ENCODE data around the gene SRSF12.
A peak's percentile ranks its signal among the peaks of the same experiment; 100 is the strongest.
"Not testable (repeated sequence)": the region's sequence is repeated elsewhere in the genome, so short reads cannot be mapped to it uniquely, and the experiment has no call there.

Gene SRSF12

DNA sequence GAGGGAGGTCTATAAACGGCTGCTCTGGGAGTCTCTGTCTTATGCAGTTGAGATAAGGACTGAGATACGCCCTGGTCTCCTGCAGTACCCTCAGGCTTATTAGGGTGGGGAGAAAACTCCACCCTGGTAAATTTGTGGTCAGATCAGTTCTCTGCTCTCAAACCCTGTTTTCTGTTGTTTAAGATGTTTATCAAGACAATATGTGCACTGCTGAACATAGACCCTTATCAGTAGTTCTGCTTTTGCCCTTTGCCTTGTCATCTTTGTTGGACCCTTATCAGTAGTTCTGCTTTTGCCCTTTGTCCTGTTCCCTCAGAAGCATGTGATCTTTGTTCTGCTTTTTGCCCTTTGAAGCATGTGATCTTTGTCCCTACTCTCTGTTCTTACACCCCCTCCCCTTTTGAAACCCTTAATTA lies 10.4 kb upstream of the SRSF12 start:
- not testable (repeated sequence) for DNase-seq (ENCODE audit: low spot score)

DNA sequence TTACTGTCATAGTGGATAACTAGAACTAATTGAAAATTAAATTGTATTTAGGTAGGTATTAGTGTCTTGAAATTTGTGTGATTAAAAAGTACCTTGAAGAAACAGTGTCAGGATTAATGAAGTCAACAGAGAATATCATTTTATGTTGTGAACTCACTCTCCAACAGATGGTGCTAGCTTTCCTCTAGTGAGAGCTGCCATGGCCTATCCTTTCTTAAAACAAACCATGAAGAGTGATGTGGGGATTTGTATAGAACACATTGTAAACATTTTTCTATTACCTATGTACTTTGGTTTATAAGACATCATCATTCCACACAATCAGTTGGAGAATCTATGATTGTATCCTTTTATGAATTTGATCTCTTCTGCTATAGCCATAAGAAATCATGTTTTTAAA lies 4.8 kb upstream of the SRSF12 start:
- peak; percentile 45 for DNase-seq (ENCODE audit: low spot score)

DNA sequence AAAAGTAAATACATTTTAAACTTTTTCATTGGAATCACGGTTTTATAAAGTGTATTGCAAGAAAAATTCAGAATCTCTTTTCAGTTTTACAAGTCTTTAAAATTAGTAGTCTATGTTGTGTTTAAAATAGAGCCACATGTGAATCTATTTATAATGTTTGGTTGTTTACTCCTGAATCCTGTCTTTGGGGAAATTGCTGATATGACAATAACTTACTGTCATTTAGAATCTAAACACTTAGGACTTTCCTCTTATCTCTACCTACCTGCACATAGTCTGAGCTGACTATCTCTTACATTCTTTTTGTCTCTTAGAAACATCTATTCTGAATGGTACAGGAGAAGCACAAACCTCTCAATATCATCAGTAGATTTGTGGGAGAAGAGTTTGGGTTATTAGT lies 4.1 kb upstream of the SRSF12 start:
- no peak for DNase-seq (ENCODE audit: low spot score)

DNA sequence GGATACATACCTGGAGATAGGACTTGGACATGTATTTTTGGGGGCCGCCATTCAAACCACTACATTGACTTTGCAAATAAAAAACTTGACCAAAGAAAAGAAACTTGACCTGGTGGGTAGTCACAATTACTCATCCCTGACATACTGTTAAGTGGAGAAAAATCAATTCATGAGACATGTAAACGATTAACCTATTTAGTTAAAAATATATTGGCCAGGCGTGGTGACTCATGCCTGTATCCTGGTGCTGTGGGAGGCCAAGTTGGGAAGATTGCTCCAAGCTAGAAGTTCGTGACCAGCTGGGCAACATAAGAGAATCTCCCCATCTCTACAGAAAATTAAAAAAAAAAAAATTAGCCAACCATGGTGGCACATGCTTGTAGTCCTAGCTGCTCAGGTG lies 2.5 kb upstream of the SRSF12 start:
- DNase-seq (ENCODE audit: low spot score) = no peak

DNA sequence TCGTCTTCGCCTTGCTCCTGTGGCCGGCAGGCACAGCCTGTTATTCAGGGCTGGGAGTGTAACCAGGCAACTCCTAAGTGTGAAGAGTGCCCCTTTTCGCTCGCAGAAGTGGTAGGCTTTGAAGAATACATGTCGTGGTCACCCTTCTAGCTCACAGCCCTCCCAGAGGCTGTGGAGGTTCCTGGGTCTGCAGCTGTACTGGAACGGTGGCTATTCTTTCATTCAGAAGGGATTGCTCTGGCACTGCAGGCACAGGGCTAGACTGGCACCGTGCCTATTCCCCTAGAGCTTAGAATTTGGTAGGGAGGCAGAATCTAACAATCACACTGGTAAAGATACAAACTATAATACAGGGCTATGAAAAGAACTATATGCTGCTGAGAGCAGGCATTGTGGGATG lies 1.1 kb upstream of the SRSF12 start:
- DNase-seq (ENCODE audit: low spot score) = no peak

DNA sequence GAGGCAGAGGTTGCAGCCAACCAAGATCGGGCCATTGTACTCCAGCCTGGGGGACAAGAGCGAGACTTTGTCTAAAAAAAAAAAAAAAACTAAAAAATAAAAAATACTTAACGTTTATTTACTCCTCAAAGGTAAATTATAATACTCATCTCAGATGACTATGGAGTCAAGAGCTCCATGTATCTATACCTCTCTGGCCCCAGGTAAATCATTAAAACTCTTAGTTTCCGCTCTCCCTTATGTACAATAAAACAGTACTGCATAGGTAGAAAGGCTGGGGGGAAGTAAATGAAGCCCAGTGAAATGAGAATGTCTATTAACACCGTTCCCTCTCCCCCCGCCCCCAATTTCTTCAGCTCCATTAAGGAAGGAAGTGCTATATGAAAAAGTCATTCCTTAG lies 1.2 kb downstream of the SRSF12 start:
- no peak for DNase-seq (ENCODE audit: low spot score)

DNA sequence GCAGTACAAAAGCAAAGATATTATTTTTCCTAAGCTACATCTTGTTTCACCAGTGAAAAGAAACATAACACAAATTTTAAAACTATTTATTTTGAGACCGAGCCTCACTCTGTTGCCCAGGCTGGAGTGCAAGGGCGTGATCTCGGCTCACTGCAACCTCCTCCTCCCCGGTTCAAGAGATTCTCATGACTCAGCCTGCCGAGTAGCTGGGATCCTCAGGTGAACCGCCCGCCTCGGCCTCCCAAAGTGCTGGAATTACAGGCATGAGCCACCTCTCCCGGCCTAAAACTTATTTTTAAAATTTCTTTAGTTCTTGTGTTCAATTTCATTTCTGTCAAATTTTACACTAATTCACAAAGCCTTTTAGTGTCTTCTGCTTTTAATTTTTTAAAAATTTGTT lies 5.9 kb downstream of the SRSF12 start:
- DNase-seq (ENCODE audit: low spot score) = no peak

DNA sequence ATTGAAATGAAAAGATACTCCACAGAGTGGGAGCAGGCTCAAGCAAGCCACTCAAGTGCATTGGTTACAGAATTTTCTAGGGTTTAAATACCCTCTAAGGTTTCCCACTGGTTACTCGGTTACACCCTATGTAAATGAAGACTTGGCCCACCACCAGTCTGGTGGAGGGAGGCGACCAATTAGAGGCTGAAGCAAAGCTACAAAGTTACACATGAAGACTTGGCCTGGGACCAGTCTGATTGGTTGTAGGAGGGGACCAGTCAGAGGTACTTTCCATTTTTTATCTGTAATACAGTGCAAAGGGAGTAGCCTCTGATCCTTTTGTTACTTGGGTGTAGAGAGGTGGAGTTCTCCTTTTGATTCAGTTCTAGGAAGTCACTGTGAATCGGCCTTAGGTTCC lies 7.6 kb downstream of the SRSF12 start:
- DNase-seq (ENCODE audit: low spot score) = no peak

DNA sequence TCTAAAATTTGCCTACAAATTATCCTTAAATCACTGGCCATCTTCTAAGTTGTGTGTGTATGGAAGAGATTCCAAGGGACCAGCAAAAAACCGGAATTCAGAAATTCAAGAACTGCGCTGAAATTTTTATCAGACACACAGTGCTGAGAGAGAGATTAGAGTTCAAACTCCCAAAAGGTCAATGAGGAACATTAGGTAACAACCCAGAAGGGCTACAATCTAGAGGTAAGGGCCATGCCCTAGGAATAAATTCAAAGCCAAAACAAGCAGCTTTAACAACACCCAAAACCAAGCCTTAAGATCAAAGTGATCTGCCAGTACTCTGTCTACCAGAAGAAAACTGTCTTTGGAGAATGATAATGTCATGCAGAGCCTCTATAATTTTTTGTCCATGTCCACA lies 17.8 kb downstream of the SRSF12 start:
- no peak for DNase-seq (ENCODE audit: low spot score)

DNA sequence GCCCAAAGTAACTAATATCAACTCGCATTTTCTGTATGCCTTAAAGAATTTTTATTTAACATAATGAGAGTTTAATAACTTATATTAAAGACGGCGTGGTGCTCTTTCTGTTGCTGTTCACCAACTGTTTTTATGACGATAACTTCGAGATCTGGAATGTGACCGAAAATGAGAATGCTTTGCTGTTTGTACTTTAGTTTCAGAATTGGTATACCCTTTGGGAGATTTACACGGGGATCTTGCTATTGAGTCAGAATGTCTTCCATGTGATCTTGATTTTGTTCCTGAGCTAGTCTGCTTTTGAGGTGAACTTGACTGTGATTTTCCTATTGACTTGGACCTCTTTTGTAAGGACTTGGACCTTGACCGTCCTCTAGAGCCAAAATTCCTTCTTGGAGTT lies 19.4 kb downstream of the SRSF12 start:
- DNase-seq (ENCODE audit: low spot score) = no peak

DNA sequence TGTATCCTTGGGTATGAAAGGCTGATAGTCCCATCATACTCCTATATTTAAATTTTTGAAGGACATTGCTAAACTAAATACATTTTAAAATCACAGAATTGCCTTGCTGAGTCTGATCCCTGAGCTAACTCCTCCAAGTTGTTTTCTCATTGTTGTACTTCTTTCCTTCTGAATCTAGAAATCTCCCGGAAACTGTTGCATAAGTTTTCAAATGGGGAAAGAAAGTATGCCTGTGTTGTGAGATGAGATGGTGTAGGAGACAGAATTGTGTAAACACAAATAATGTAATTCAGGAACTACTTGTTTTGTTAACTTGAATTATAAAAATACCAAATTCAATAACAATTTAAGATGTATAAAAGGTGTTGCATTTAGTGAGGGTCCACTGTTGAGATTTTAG lies 30.0 kb downstream of the SRSF12 start:
- DNase-seq (ENCODE audit: low spot score) = no peak

DNA sequence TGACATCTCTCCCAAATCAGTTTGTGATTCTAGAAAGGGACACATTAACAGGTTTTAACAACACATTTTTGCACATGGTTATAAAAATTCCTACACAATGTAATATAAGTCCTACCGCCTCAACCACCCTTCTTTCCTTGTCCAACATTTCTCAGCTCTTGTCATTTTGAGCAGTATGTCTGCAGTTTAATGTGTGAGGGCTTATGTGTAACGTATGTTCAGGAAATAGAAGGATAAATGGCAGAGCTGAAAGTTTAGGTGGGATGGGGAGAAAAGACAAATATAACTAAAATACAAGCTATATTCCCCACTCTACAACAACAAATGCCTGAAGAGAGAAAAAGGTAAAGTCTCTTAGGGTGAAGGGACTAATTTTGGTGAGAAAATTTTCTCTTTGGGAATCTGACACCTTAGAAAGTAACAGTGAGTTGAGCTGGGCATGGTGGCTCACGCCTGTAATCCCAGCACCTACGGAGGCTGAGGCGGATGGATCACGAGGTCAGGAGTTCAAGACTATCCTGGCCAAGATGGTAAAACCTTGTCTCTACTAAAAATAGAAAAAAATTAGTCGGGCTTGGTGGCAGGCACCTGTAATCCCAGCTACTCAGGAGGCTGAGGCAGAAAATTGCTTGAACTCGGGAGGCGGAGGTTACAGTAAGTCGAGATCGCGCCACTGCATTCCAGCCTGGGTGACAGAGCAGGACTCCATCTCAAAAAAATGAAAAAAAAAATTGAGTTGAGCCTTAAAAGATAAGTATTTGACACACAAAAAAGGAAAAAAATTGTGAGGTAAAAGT lies 32.3 kb downstream of the SRSF12 start:
- no peak for DNase-seq (ENCODE audit: low spot score)

DNA sequence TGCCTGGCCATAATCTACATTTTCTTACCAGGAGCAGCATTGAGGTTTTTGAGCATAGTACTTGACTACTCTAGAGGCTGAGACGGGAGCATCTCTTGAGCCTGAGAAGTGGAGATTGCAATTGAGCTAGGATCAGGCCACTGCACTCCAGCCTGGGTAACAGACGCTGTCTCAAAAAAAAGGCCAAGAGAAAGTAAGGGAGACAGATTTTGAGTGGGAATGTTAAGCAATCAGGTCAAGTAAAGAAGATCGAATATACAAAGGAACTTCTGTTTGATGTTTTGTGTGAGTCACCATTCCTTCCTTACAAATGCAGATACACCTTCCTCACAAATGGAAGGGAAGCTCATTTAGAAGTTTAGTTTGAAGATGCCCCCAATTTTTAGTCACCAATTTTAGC lies 32.9 kb downstream of the SRSF12 start:
- no peak for DNase-seq (ENCODE audit: low spot score)

DNA sequence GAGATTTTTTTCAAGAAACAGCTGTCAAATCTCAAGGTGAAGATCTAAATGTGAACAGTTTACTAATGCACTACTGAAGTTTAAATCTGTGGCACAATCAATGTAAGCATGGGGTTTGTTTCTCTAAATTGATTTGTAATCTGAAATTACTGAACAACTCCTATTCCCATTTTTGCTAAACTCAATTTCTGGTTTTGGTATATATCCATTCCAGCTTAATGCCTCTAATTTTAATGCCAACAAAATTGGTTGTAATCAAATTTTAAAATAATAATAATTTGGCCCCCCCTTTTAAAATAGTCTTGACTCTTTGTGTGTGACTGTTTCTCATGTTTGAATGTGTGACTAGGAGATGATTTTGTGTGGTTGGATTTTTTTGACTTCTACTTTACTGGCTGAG lies 33.3 kb downstream of the SRSF12 start:
- DNase-seq (ENCODE audit: low spot score) = no peak

DNA sequence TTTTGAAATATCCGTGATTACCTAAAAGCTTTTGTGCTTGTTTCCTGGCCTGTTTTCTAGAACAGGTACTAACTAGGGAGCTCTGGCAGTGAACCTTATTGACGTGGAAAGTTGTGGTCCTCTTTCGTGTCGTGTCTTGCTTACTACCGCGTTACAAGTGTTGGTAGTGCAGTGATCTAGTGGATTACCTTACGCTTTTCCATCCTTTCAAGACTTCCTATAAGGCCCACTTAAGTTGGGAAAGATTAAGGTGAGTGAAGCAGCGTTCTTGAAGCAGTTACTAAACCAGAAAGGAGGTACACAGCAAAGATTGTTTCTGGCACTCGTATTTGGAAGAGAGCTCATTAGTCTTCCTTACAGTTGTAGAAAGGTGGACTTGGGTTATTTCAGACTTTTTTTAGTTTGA lies 35.4 kb downstream of the SRSF12 start:
- DNase-seq (ENCODE audit: low spot score) = no peak

DNA sequence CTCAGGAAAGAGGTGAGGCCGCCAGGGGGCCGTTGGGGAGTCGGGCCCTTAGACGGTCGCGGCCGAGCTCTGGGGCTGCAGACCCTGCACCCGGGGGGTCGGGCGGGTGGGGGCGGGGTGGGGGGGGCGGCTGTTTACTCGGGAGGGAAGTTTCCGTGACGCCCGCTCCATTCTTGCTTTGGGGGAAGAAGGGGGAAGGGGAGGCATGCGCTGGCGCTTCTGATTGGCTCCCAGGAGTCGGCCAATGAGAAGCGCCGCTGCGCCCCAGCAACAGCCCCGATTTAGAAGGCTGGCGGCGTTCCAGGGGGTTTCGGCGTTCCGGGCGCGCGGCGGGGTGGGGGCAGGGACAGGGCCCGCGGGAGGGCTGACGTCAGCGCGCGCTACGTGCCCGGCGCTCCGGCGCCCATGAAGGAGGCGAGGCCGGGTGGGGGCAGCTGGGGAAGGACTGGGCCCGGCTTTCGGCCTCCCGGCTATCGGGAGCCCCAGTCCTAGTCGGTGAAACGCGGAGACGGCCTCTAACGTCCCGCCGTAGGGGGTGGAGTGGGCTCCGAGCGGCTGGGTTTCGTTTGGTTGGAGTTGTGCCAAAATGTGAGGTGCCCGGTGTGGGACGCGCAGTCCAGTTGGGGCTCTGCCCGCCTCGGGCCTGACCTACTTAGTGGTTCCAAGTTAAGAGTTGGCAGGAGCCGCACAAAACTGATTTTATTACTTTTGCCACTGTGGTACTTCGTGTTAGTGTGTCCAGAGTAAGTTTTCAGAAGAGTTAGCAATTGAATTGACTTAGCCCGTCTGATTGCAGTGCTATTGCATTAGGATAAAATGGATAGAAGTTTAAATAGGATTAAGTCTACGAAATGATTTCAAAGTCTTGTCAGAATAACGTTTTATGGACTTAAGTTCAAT lies 36.2 kb downstream of the SRSF12 start:
- DNase-seq (ENCODE audit: low spot score) = peak; percentile 95

DNA sequence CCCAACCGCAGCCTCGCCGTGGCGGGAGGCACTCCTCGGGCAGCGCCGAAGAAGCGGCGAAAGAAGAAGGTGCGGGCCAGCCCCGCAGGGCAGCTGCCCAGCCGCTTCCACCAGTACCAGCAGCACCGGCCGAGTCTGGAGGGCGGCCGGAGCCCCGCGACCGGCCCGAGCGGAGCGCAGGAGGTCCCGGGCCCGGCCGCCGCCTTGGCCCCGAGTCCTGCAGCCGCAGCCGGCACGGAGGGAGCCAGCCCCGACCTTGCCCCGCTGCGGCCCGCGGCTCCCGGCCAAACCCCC lies 36.8 kb downstream of the SRSF12 start:
- no peak for DNase-seq (ENCODE audit: low spot score)

DNA sequence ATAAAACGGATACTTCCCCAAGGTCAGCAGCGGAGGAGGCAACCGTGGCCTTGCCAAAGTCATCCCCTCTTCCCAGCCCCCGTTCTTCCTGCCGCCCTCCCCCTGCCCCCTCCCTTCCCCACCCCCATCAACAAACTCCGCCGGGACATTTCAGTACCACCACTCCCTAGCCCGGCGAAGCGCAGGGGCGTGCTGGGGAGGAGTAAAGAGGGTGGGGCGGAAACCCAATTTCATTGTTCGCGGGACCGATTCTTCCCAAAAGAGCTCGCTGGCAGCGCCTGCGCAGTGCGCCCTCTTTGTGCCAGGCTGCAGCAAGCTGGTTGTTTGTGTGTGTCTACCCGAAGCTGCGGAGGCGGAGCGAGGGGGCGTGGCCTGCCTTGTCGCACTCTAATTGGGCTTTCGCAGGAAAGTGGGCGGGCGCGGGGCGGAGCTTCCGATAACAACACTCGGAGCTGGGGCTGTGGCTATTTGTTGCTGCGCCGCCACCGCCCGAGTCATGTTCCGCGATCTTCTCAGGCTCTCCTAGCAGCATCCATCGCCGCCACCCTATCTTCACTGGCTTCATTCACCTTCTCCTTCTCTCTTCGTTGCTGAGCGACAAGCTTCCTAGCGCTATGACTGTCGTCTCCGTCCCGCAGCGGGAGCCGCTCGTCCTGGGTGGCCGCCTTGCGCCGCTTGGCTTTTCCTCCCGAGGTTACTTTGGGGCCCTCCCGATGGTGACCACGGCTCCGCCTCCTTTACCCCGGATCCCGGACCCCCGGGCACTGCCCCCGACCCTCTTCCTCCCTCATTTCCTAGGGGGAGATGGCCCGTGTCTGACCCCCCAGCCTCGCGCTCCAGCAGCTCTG lies 37.4 kb downstream of the SRSF12 start, which contains the start of gene PNRC1:
Gene PNRC1 (plus strand): TSS at position 471 of the 848 bp plus-strand sequence. CDS start 144 bp downstream, at position 615.
- DNase-seq (ENCODE audit: low spot score) = peak; percentile 98

DNA sequence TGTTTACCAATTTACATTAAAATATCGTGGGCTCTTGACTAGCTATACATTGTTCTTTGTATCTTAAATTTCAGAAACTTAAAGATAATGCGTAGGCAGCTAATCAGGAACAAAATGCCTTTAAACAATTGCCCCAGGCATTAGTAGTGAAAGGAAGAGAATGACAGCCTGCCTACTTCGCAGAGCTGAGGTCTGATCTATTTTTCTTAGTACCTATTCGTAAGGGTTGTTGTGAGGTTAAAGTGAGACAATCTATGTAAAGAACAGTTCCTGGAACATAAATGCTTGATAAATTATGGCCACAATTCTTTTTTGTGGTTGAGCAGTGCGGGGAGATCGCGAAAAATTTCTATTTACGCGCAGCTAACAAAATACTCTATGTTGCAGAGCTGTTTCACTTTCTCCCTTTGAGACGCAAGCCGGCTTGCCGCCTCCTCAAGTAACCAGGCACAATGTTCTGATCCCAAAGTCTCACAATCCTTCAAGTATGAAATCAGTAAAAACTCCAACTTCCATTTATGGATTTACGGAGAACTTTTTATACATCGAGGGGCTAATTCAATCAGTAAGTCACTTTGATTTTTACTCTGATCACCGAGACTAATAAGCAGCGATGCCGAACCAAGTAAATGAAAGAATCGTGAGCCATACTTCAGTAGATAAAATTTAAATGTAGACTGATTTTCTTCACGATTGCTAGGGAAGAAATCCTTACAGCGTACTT lies 38.2 kb downstream of the SRSF12 start:
- DNase-seq (ENCODE audit: low spot score) = peak; percentile 44

DNA sequence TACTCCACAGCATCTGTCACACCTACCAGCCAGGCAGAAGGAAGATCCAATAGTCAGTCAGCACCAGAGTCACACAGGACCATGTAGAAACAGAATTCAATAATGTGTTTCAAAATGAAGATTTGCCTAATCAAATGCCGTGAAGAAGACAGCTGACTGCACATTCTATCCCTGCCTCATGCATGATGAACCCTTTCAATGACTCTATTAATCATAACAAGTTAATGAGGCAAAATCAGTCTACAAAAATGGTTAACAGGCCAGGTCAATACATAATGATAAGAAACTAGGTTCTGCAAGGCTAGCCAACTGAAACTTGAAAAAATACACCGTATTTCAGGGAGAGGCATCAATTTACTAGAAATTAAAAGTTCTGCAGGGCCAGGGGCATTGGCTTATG lies 44.0 kb downstream of the SRSF12 start:
- no peak for DNase-seq (ENCODE audit: low spot score)

DNA sequence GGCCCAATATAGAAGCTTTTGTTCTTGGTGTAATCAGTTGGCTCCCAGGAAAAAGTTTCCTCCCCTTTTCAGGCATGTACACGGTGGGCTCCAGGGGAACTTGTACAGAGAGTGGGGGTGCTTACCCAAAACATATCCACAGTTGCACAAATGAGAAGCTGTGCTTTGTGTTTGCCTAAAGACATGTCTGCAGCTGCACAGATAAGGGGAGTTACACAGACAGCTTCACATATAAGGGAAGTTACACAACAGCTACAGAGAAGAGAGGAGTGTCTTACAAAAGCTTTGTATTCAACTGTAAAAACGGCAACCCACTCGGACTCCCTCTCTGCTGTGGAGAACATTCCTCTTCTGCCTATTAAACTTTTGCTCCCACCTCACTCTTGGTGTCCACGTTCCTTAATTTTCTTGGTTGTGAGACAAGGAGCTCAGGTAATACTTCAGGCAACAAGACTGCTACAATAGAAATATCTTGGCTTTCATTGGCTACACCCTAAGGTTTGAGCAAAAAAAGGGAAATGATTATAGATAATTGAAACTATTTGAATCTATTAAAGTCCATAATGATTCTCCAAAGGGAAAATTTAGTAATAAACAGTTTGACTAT lies 44.8 kb downstream of the SRSF12 start:
- no peak for DNase-seq (ENCODE audit: low spot score)
